ENCODE data around the gene FCSK.

FCSK gene

DNA sequence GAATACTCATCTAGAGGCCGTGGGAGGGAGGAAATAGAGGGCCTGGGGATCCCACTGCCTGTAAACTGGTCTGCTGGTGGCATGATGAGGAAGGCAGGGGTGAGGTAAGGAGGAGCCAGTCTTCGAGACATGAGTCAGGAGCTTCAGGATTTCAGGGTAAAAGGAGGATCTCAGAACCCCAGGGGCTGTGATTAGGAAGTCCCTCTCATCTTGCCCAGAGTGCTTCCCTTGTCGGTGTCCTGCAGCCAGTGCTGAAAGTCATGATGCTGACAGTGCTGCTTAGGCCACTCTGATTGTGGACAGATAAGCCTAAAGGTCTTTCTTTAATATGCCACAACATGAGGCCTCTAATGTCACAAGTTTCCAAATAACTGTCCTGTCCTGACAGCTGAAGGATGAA is 39.4 kb downstream of the FCSK start:
- no peak overlapping the region for H3K27ac ChIP-seq (replicated peaks)
- H3K27me3 ChIP-seq (ENCODE audit: insufficient read depth, poor library complexity, severe bottlenecking) = no peaks in the 10 kb centered on the region
- H3K4me3 ChIP-seq (replicated peaks; ENCODE audit: insufficient read depth, low read length) = no peak overlapping the region
- DNase-seq (ENCODE audit: low read depth in 1 of 2, low spot score in 1 of 2) = no peak
- TF ChIP-seq, protein P1, sequence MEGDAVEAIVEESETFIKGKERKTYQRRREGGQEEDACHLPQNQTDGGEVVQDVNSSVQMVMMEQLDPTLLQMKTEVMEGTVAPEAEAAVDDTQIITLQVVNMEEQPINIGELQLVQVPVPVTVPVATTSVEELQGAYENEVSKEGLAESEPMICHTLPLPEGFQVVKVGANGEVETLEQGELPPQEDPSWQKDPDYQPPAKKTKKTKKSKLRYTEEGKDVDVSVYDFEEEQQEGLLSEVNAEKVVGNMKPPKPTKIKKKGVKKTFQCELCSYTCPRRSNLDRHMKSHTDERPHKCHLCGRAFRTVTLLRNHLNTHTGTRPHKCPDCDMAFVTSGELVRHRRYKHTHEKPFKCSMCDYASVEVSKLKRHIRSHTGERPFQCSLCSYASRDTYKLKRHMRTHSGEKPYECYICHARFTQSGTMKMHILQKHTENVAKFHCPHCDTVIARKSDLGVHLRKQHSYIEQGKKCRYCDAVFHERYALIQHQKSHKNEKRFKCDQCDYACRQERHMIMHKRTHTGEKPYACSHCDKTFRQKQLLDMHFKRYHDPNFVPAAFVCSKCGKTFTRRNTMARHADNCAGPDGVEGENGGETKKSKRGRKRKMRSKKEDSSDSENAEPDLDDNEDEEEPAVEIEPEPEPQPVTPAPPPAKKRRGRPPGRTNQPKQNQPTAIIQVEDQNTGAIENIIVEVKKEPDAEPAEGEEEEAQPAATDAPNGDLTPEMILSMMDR (IDR thresholded peaks at IDR 0.05; ENCODE audit: insufficient read depth, low read length) = no peak
- TF ChIP-seq SPI1 (IDR thresholded peaks at IDR 0.05; ENCODE audit: borderline replicate concordance, low read depth) (no peak), GABPA (IDR thresholded peaks at IDR 0.05; ENCODE audit: low read depth) (no peak), POLR2AphosphoS5 (IDR thresholded peaks at IDR 0.05; ENCODE audit: low read depth) (no peak)
- TF ChIP-seq, protein P2, sequence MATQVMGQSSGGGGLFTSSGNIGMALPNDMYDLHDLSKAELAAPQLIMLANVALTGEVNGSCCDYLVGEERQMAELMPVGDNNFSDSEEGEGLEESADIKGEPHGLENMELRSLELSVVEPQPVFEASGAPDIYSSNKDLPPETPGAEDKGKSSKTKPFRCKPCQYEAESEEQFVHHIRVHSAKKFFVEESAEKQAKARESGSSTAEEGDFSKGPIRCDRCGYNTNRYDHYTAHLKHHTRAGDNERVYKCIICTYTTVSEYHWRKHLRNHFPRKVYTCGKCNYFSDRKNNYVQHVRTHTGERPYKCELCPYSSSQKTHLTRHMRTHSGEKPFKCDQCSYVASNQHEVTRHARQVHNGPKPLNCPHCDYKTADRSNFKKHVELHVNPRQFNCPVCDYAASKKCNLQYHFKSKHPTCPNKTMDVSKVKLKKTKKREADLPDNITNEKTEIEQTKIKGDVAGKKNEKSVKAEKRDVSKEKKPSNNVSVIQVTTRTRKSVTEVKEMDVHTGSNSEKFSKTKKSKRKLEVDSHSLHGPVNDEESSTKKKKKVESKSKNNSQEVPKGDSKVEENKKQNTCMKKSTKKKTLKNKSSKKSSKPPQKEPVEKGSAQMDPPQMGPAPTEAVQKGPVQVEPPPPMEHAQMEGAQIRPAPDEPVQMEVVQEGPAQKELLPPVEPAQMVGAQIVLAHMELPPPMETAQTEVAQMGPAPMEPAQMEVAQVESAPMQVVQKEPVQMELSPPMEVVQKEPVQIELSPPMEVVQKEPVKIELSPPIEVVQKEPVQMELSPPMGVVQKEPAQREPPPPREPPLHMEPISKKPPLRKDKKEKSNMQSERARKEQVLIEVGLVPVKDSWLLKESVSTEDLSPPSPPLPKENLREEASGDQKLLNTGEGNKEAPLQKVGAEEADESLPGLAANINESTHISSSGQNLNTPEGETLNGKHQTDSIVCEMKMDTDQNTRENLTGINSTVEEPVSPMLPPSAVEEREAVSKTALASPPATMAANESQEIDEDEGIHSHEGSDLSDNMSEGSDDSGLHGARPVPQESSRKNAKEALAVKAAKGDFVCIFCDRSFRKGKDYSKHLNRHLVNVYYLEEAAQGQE (IDR thresholded peaks at IDR 0.05; ENCODE audit: insufficient replicate concordance, low read depth) = no peak

GRCh38 chr16:70494202-70494770 is 39.9 kb downstream of the FCSK start:
- DNase-seq (ENCODE audit: low read depth in 1 of 2, low spot score in 1 of 2) = no peak
- no peaks in the 10 kb centered on the region for H3K27me3 ChIP-seq (ENCODE audit: insufficient read depth, poor library complexity, severe bottlenecking)
- no peak overlapping the region for H3K4me3 ChIP-seq (replicated peaks; ENCODE audit: insufficient read depth, low read length)
- TF ChIP-seq, protein P1 (IDR thresholded peaks at IDR 0.05; ENCODE audit: insufficient read depth, low read length) = no peak
- TF ChIP-seq POLR2AphosphoS5 (IDR thresholded peaks at IDR 0.05; ENCODE audit: low read depth) (no peak), GABPA (IDR thresholded peaks at IDR 0.05; ENCODE audit: low read depth) (no peak), SPI1 (IDR thresholded peaks at IDR 0.05; ENCODE audit: borderline replicate concordance, low read depth) (no peak)
- TF ChIP-seq, protein P2 (IDR thresholded peaks at IDR 0.05; ENCODE audit: insufficient replicate concordance, low read depth) = no peak
- H3K27ac ChIP-seq (replicated peaks) = no peak overlapping the region

GRCh38 chr16:70494777-70495176 is 40.4 kb downstream of the FCSK start:
- Histone ChIP-seq H3K27ac (replicated peaks) (no peak overlapping the region), H3K4me3 (replicated peaks; ENCODE audit: insufficient read depth, low read length) (no peak overlapping the region)
- DNase-seq (ENCODE audit: low read depth in 1 of 2, low spot score in 1 of 2) = no peak

More at GRCh38 chr16:70494777-70495176, 40.4 kb downstream of the FCSK start:
- H3K27me3 ChIP-seq (ENCODE audit: insufficient read depth, poor library complexity, severe bottlenecking) = no peaks in the 10 kb centered on the region
- TF ChIP-seq, protein P2 (IDR thresholded peaks at IDR 0.05; ENCODE audit: insufficient replicate concordance, low read depth) = no peak
- TF ChIP-seq, protein P1 (IDR thresholded peaks at IDR 0.05; ENCODE audit: insufficient read depth, low read length) = no peak
- TF ChIP-seq POLR2AphosphoS5 (IDR thresholded peaks at IDR 0.05; ENCODE audit: low read depth) = no peak
- TF ChIP-seq GABPA (IDR thresholded peaks at IDR 0.05; ENCODE audit: low read depth) = no peak
- no peak for TF ChIP-seq SPI1 (IDR thresholded peaks at IDR 0.05; ENCODE audit: borderline replicate concordance, low read depth)
